Measurements from ENCODE around the gene DST. TPM values are rescaled to one million over a fixed set of nuclear protein-coding genes. Genes with fewer than 3 reads are reported as not detected.
A peak's percentile ranks its signal among the peaks of the same experiment; 100 is the strongest.

DST gene
- total and polyA plus RNA-seq, 2 of the 8 experiments (the other 6 are each of a cell fraction or from before 2014, with no cell fraction given): 49.4 to 116 TPM

- H3K27me3 ChIP-seq (replicated peaks in 1 of 4; ENCODE audit: control insufficient read depth in 3 of 4, extremely low read depth in 1 of 4, insufficient read depth in 3 of 4, low read length in 3 of 4): no peaks in the 10 kb centered on the region
- no peak for TF ChIP-seq PHF8 (conservative IDR thresholded peaks at IDR 0.05; ENCODE audit: low read depth, low read length)
- TF ChIP-seq TAF1 (IDR thresholded peaks at IDR 0.05; ENCODE audit: low read depth, low read length): no peak
- no peak for TF ChIP-seq NANOG (IDR thresholded peaks at IDR 0.05; ENCODE audit: insufficient read depth, low read depth, low read length, poor library complexity, severe bottlenecking)
- TF ChIP-seq, protein P1, sequence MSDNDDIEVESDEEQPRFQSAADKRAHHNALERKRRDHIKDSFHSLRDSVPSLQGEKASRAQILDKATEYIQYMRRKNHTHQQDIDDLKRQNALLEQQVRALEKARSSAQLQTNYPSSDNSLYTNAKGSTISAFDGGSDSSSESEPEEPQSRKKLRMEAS (IDR thresholded peaks at IDR 0.05): no peak
- no peak for TF ChIP-seq POLR2A (IDR thresholded peaks at IDR 0.05; ENCODE audit: control extremely low read depth in 1 of 2, low read depth in 2 of 2, low read length in 2 of 2)
- no peak for TF ChIP-seq HDAC6 (IDR thresholded peaks at IDR 0.05; ENCODE audit: low read depth, low read length)
- TF ChIP-seq, protein P2, sequence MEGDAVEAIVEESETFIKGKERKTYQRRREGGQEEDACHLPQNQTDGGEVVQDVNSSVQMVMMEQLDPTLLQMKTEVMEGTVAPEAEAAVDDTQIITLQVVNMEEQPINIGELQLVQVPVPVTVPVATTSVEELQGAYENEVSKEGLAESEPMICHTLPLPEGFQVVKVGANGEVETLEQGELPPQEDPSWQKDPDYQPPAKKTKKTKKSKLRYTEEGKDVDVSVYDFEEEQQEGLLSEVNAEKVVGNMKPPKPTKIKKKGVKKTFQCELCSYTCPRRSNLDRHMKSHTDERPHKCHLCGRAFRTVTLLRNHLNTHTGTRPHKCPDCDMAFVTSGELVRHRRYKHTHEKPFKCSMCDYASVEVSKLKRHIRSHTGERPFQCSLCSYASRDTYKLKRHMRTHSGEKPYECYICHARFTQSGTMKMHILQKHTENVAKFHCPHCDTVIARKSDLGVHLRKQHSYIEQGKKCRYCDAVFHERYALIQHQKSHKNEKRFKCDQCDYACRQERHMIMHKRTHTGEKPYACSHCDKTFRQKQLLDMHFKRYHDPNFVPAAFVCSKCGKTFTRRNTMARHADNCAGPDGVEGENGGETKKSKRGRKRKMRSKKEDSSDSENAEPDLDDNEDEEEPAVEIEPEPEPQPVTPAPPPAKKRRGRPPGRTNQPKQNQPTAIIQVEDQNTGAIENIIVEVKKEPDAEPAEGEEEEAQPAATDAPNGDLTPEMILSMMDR (IDR thresholded peaks at IDR 0.05; ENCODE audit: control extremely low read depth in 1 of 3, insufficient read depth in 1 of 3, low read depth in 1 of 3, low read length in 3 of 3): no peak
- no peak for TF ChIP-seq CHD1 (IDR thresholded peaks at IDR 0.05; ENCODE audit: low read depth, low read length)
- TF ChIP-seq KDM4A (IDR thresholded peaks at IDR 0.05; ENCODE audit: low read depth, low read length, severe bottlenecking): no peak
- TF ChIP-seq, protein P3, sequence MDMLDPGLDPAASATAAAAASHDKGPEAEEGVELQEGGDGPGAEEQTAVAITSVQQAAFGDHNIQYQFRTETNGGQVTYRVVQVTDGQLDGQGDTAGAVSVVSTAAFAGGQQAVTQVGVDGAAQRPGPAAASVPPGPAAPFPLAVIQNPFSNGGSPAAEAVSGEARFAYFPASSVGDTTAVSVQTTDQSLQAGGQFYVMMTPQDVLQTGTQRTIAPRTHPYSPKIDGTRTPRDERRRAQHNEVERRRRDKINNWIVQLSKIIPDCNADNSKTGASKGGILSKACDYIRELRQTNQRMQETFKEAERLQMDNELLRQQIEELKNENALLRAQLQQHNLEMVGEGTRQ (IDR thresholded peaks at IDR 0.05; ENCODE audit: low read length): no peak
- no peak for TF ChIP-seq SIX5 (IDR thresholded peaks at IDR 0.05; ENCODE audit: low read depth, low read length)
These were observed 224.9 kb downstream of the DST start for GRCh38 chr6:56417823-56418222.

More at GRCh38 chr6:56417823-56418222, 224.9 kb downstream of the DST start:
- H3K18ac ChIP-seq (ENCODE audit: extremely low read depth, low read length): no peak overlapping the region
- H3K79me1 ChIP-seq (ENCODE audit: low read depth, low read length): no peaks in the 10 kb centered on the region
- 0 out of 2 replicates have a peak overlapping the region, but pooled peaks have one; percentile 16 for H2AFZ ChIP-seq (ENCODE audit: low read length)
- no peak overlapping the region for H2BK5ac ChIP-seq (ENCODE audit: low read depth, low read length)
- no peak overlapping the region for H2BK15ac ChIP-seq (ENCODE audit: low read length)
- no peak for DNase-seq (ENCODE audit: low read depth in 1 of 2, low spot score in 2 of 2)
- WGBS, 2 experiments (ENCODE audit: extremely low coverage in 1 of 2, insufficient coverage in 1 of 2, insufficient read length in 1 of 2, insufficient replicate concordance in 2 of 2, low coverage in 1 of 2, low lambda C conversion rate in 2 of 2, missing lambda C conversion rate in 1 of 2): 95% methylated on average over 2 of the region's 2 CpGs; no CpG with 5 or more reads in 1 of the 2 experiments
- no peaks in the 10 kb centered on the region for H4K20me1 ChIP-seq (replicated peaks in 1 of 2; ENCODE audit: control insufficient read depth in 1 of 2, insufficient read depth in 2 of 2, low read length in 2 of 2)
- no peak overlapping the region for H2BK120ac ChIP-seq (replicated peaks; ENCODE audit: low read depth, low read length)
- H3K27ac ChIP-seq (ENCODE audit: low read depth, low read length): no peak overlapping the region
- no peaks in the 10 kb centered on the region for H3K4me1 ChIP-seq (replicated peaks in 1 of 4; ENCODE audit: control insufficient read depth in 3 of 4, insufficient read depth in 4 of 4, low read length in 3 of 4)
- H3K9ac ChIP-seq (replicated peaks in 1 of 4; ENCODE audit: extremely low read depth in 1 of 4, low read depth in 3 of 4, low read length in 3 of 4): no peak overlapping the region
- no peaks in the 10 kb centered on the region for H3K79me2 ChIP-seq (ENCODE audit: control insufficient read depth in 1 of 2, insufficient read depth in 2 of 2, low read length in 2 of 2)
- H3K4me2 ChIP-seq (ENCODE audit: insufficient read depth in 1 of 2, low read depth in 2 of 2, low read length in 2 of 2): no peak overlapping the region
- no peak for FAIRE-seq
- no peak overlapping the region for H4K8ac ChIP-seq (ENCODE audit: extremely low read depth, insufficient read depth, low read length)
- H4K5ac ChIP-seq (ENCODE audit: insufficient read length, low read depth, low read length): no peak overlapping the region
- no peak overlapping the region for H3K4ac ChIP-seq (replicated peaks; ENCODE audit: insufficient read length, low read depth, low read length)
- H4K91ac ChIP-seq (replicated peaks; ENCODE audit: insufficient read length, low read length): no peak overlapping the region
- no peaks in the 10 kb centered on the region for H3K36me3 ChIP-seq (ENCODE audit: control insufficient read depth in 2 of 4, insufficient read depth in 4 of 4, low read length in 3 of 4)
- H2AK5ac ChIP-seq (ENCODE audit: low read depth, low read length): no peak overlapping the region
- POLR2A ChIA-PET (ENCODE audit: partially characterized antibody): no interaction called here
- no peak overlapping the region for H3K4me3 ChIP-seq (ENCODE audit: extremely low read depth in 1 of 4, insufficient read depth in 2 of 4, low read depth in 3 of 4, low read length in 4 of 4)
- CTCF ChIA-PET (ENCODE audit: partially characterized antibody): interaction anchor here (1.2 kb wide), 1 partner anchor 24 kb away, joined by 3 read pairs; no protein-coding TSS in a partner anchor
- no peak overlapping the region for H3K14ac ChIP-seq (ENCODE audit: insufficient read length)
- no peak overlapping the region for H2BK20ac ChIP-seq (ENCODE audit: low read length)
- H3K23ac ChIP-seq (ENCODE audit: insufficient read length): no peak overlapping the region
- no peaks in the 10 kb centered on the region for H3K9me3 ChIP-seq (ENCODE audit: insufficient read depth in 2 of 2, low read depth in 1 of 2, low read length in 1 of 2)
- H3K56ac ChIP-seq (replicated peaks; ENCODE audit: insufficient read length, low read depth, low read length): no peak overlapping the region
- no peaks in the 10 kb centered on the region for H3K23me2 ChIP-seq (ENCODE audit: low read depth, low read length)
- H2BK12ac ChIP-seq (ENCODE audit: low read depth, low read length): no peak overlapping the region
